Stimulated activated CD8-positive, alpha-beta memory T cell treated with anti-CD3 and anti-CD28 coated beads, Interleukin-7, amount 100 ng/mL, for 48 hours (primary cell): ENCODE measurements around the gene CCL26.

Experiments
- DNase-seq, 2 donors: peaks; one replicate each; pipeline ENCODE4 v3.0.0-alpha.2; 2020; ENCODE audit warnings: low read depth in 1 of 2; ENCODE audit errors: extremely low read depth in 1 of 2

CCL26 gene, protein sequence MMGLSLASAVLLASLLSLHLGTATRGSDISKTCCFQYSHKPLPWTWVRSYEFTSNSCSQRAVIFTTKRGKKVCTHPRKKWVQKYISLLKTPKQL

GRCh38 chr7:75772081-75773077, at the start of gene CCL26:
TSS of gene CCL26 (minus strand) at chr7:75772211. CDS start at chr7:75772176, 35 bp downstream.
- no peak for DNase-seq

- DNase-seq: no peak
Measured at GRCh38 chr7:75820688-75821087, 48.7 kb upstream of the CCL26 start.

DNA sequence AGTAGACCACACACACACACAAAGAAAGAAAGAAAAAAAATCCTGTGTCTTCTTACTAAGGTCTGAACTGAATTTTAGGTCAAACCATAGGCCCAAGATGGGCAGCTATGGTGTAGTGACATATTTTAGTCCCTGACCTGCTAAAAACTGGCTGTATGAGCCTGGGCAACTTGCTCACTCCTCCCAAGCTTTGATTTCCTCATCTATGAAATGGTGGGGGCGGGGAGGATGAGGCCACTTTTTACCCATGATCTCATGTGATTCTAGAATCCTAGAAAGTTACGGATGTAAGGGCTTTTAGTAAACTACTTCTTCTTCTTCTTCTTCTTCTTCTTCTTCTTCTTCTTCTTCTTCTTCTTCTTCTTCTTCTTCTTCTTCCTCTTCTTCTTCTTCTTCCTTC, 47.7 kb upstream of the CCL26 start:
- no peak for DNase-seq

DNA sequence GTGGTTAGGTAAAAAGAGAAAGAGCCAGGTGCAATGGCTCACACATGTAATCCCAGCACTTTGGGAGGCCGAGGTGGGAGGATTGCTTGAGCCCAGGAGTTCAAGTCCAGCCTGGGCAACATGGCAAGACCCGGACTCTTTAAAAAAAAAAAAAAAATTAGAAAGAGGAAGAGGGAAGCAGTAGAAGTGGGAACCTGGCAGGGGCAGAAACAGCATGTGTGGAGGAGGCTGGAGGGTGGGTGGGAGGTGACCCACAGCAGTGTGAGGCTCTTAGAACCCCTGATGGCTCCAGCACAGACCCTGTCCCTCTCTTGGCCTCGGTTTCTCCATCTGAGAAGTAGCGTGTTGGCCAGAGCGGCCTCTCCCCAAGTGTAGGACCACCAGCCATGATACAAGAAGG, 46.5 kb upstream of the CCL26 start:
- DNase-seq: no peak

- no peak for DNase-seq
Measured at GRCh38 chr7:75817116-75817515, 45.1 kb upstream of the CCL26 start.

GRCh38 chr7:75815418-75816064, 43.5 kb upstream of the CCL26 start:
- DNase-seq: no peak

GRCh38 chr7:75814407-75814947, 42.5 kb upstream of the CCL26 start:
- no peak for DNase-seq

- DNase-seq: no peak
Measured at GRCh38 chr7:75813781-75814236, 41.8 kb upstream of the CCL26 start, which contains the start of gene CCL24. TSS of gene CCL24 (minus strand) at chr7:75813806. CDS start at chr7:75813715, 91 bp downstream.

- no peak for DNase-seq
Measured at GRCh38 chr7:75813084-75813483, 41.1 kb upstream of the CCL26 start.

DNA sequence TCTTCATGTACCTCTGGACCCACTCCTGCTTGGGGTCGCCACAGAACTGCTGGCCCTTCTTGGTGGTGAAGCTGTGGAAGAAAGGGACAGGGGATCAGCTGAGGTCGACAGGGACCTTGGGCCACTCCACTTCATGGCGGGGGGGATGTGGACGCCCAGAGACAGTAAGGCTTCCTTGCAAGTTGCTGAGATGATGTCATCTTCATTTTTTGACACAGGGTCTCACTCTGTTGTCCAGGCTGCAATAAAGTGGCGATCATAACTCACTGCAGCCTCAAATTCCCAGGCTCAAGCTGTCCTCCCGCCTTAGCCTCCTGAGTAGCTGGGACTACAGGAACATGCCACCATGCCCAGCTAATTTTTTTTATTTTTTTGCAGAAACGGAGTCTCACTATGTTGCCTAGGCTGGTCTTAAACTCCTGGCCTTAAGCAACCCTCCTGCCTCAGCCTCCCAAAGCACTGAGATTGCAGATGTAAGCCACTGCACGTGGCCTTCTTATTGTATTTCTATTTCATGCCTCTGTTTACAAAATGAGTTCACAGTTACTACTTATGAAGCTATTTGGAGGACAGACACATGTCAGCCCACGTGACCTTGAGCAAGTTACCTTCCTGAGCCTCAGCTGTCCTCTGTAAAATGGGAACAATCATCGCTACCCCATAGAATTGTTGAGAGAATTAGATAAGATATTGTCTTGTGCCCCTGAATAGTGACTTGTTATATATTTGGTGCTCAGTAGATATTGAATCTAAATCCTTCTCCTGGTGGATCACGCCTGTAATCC, 40.1 kb upstream of the CCL26 start:
- no peak for DNase-seq

DNA sequence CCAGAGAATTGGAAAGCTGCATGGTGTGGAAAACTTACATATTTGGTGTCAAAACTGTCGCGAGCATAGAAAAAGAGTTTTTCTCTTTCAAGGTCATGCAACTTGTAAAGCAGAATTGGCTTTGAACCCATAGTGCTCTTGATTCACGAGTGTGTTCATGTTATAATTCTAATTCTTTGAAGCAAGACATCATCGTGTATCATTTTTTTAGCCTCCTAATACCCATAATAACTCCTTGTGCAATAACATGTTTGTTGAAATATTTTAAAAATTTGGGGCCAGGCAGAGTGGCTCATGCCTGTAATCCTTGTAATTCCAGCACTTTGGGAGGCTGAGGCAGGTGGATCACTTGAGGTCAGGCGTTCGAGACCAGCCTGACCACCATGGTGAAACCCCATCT, 37.4 kb upstream of the CCL26 start:
- DNase-seq: no peak

GRCh38 chr7:75808106-75808505, 36.1 kb upstream of the CCL26 start:
- no peak for DNase-seq

DNA sequence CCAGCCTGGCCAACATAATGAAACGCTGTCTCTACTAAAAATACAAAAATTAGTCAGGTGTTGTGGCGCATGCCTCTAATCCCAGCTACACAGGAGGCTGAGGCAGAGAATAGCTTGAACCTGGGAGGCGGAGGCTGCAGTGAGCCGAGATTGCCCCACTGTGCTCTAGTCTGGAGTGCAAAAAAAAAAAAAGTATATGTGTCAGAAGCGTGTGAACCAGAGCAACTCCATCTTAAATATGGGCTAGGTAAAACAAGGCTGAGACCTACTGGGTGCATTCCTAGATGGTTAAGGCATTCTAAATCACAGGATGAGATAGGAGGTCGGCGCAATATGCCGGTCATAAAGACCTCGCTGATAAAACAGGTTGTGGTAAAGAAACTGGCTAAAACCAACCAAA, 35.4 kb upstream of the CCL26 start:
- DNase-seq: no peak

GRCh38 chr7:75806560-75807307, 34.7 kb upstream of the CCL26 start:
- DNase-seq: no peak

DNA sequence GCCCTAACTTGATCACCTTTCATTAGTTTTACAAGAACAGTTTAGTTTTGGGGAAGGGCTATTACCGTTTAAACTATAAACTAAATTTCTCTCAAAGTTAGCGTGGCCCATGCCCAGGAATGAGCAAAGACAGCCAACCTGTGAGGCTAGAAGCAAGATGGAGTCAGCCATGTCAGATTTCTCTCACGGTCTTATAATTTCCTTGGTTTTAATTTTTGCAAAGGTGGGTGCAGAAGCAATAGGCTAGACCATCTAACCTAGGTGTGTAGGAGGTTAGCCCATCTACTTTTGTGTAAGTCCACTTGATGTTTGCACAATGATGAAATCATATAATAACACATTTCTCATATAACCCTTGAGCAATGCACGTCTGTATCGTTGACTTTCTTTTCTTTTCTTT, 32.7 kb upstream of the CCL26 start:
- DNase-seq: no peak

DNA sequence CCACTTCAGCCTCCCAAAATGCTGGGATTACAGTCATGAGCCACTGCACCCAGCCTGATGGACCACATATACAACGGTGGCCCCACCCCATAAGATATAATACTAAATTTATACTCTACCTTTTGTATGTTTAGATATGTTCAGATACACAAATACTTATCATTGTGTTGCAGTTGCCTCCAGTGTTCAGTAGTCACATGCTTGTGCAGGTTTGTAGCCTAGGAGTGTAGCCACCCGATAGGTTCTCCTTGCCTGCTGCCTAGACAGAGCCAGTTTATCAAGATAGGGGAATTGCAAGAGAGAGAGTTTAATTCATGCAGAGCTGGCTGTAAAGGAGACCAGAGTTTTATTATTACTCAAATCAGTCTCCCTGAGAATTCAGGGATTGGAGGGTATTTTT, 32.0 kb upstream of the CCL26 start:
- DNase-seq: no peak

- DNase-seq: no peak
Measured at GRCh38 chr7:75802552-75802821, 30.5 kb upstream of the CCL26 start.

- no peak for DNase-seq
Measured at GRCh38 chr7:75798770-75799169, 26.8 kb upstream of the CCL26 start.

- no peak for DNase-seq
Measured at GRCh38 chr7:75796420-75796819, 24.4 kb upstream of the CCL26 start.

GRCh38 chr7:75795831-75796285, 23.8 kb upstream of the CCL26 start:
- no peak for DNase-seq
